Caco-2 (cell line): ENCODE measurements around the gene ZSCAN5A. TPM values are rescaled to one million over a fixed set of nuclear protein-coding genes. Genes with fewer than 3 reads are reported as not detected.
"Not testable (repeated sequence)": the region's sequence is repeated elsewhere in the genome, so short reads cannot be mapped to it uniquely, and the experiment has no call there.

Experiments used
- BruUV-seq: library from RNA; stranded (reverse); fragments of 400-500 nt; replicated peaks from 2 replicates; lab custom pipeline; 2021; lab: Mats Ljungman, UMichigan
- CTCF ChIA-PET: fragments of 300-600 bp; sonication (Branson Sonifier 250); formaldehyde crosslinking; loops from one replicate; lab custom pipeline; 2022; ENCODE audit warnings: antibody characterized with exemption; lab: Charles Lee
- POLR2A ChIA-PET: fragments of 300-600 bp; sonication (Branson Sonifier 250); formaldehyde crosslinking; loops from one replicate; lab custom pipeline; 2022; ENCODE audit warnings: antibody characterized with exemption; lab: Charles Lee
- DNase-seq, 2 experiments: peaks; one replicate each; pipeline versions ENCODE4 v3.0.0 to v3.0.0-alpha.2; 2020 to 2022
- H3K27me3 ChIP-seq: replicated peaks from 2 replicates; pipeline ENCODE4 v1.6.0; 2011; ENCODE audit warnings: low read length; ENCODE audit not compliant: control insufficient read depth, insufficient read depth
- H3K36me3 ChIP-seq: 2 replicates; pipeline ENCODE4 v1.5.1; 2011; ENCODE audit warnings: low read length; ENCODE audit not compliant: control insufficient read depth, insufficient read depth
- H3K4me1 ChIP-seq: fragments of 250-450 bp; sonication (Bioruptor Pico); 2 replicates; pipeline ENCODE4 v1.5.1; 2020; ENCODE audit warnings: mild to moderate bottlenecking
- H3K4me3 ChIP-seq: 2 replicates; pipeline ENCODE4 v1.5.1; 2011; ENCODE audit warnings: low read depth, mild to moderate bottlenecking, control low read depth, low read length
- H3K9me3 ChIP-seq: fragments of 250-450 bp; sonication (Bioruptor Pico); 2 replicates; pipeline ENCODE4 v1.5.1; 2020; ENCODE audit warnings: mild to moderate bottlenecking, moderate library complexity
- H3K27ac Mint-ChIP-seq: one replicate; pipeline ENCODE4 v1.8.0; 2022; ENCODE audit warnings: mixed read lengths; ENCODE audit not compliant: unreplicated experiment
- H3K27me3 Mint-ChIP-seq: one replicate; pipeline ENCODE4 v1.8.0; 2022; ENCODE audit warnings: mixed read lengths; ENCODE audit not compliant: insufficient read depth, unreplicated experiment
- H3K36me3 Mint-ChIP-seq: one replicate; pipeline ENCODE4 v1.8.0; 2022; ENCODE audit warnings: mild to moderate bottlenecking, mixed read lengths; ENCODE audit not compliant: insufficient read depth, unreplicated experiment
- H3K4me1 Mint-ChIP-seq: one replicate; pipeline ENCODE4 v1.8.0; 2022; ENCODE audit warnings: low read depth, mixed read lengths; ENCODE audit not compliant: unreplicated experiment
- H3K4me3 Mint-ChIP-seq: one replicate; pipeline ENCODE4 v1.8.0; 2022; ENCODE audit warnings: mild to moderate bottlenecking, moderate library complexity, mixed read lengths; ENCODE audit not compliant: unreplicated experiment
- H3K9me3 Mint-ChIP-seq: one replicate; pipeline ENCODE4 v1.8.0; 2022; ENCODE audit warnings: mixed read lengths; ENCODE audit not compliant: unreplicated experiment
- CTCF ChIP-seq, 2 experiments: fragments of 200-600 bp in 1 of 2; IDR thresholded peaks; 1 replicate in 1 of 2; 2 replicates in 1 of 2; pipeline versions ENCODE4 v1.5.1 to v1.8.0; 2011 to 2022; ENCODE audit warnings: antibody characterized with exemption in 1 of 2, control low read depth in 1 of 2, inconsistent platforms in 1 of 2, low read depth in 1 of 2, low read length in 1 of 2, mild to moderate bottlenecking in 1 of 2, moderate library complexity in 1 of 2; ENCODE audit not compliant: insufficient read depth in 1 of 2, severe bottlenecking in 1 of 2, unreplicated experiment in 1 of 2
- intact Hi-C: fragments of 100-400 bp; cut with micrococcal nuclease; formaldehyde crosslinking; loops from one replicate; pipeline ENCODE4 v1.10.0; 2022; ENCODE audit not compliant: unreplicated experiment
- total RNA-seq: library from RNA; stranded (reverse); gene quantifications from 2 replicates; pipeline ENCODE4 v1.2.3, GENCODE V29; 2022

The ZSCAN5A gene
- total RNA-seq, 1 experiment from 2014 or later = 11.3 TPM

- no peaks in the 10 kb centered on the region for H3K27me3 ChIP-seq
- ChIA-PET CTCF (no interaction called here), POLR2A (no interaction called here)
- intact Hi-C loops = no loop called here
- H3K9me3 Mint-ChIP-seq = no peaks in the 10 kb centered on the region
- H3K36me3 ChIP-seq = no peaks in the 10 kb centered on the region
- no peaks in the 10 kb centered on the region for H3K4me1 ChIP-seq
- no peak overlapping the region for H3K4me3 Mint-ChIP-seq
- no peaks in the 10 kb centered on the region for H3K9me3 ChIP-seq
- BruUV-seq = no TSS peak
- no peak for TF ChIP-seq CTCF (IDR thresholded peaks at IDR 0.05; ENCODE audit: insufficient read depth in 1 of 2, low read depth in 1 of 2, low read length in 1 of 2, severe bottlenecking in 1 of 2, unreplicated experiment in 1 of 2)
- H3K27me3 Mint-ChIP-seq = peaks cover 10% of the 10 kb centered on the region
- H3K4me1 Mint-ChIP-seq = no peaks in the 10 kb centered on the region
- no peaks in the 10 kb centered on the region for H3K36me3 Mint-ChIP-seq
- no peak for DNase-seq
- no peak overlapping the region for H3K4me3 ChIP-seq
- no peak overlapping the region for H3K27ac Mint-ChIP-seq
Measured at GRCh38 chr19:56189785-56190184, 124.9 kb downstream of the ZSCAN5A start.

GRCh38 chr19:56177564-56178243 lies 136.9 kb downstream of the ZSCAN5A start:
- BruUV-seq = no TSS peak
- intact Hi-C loops = no loop called here
- no peak for TF ChIP-seq CTCF (IDR thresholded peaks at IDR 0.05; ENCODE audit: insufficient read depth in 1 of 2, low read depth in 1 of 2, low read length in 1 of 2, severe bottlenecking in 1 of 2, unreplicated experiment in 1 of 2)
- ChIA-PET POLR2A (no interaction called here), CTCF (interaction anchor here (0.9 kb wide), 1 partner anchor 156 kb away, joined by 3 read pairs; no protein-coding TSS in a partner anchor)
- H3K4me3 Mint-ChIP-seq = no peak overlapping the region
- no peaks in the 10 kb centered on the region for H3K9me3 Mint-ChIP-seq
- Histone ChIP-seq H3K27me3 (no peaks in the 10 kb centered on the region), H3K9me3 (no peaks in the 10 kb centered on the region), H3K36me3 (no peaks in the 10 kb centered on the region), H3K4me1 (no peaks in the 10 kb centered on the region), H3K4me3 (no peak overlapping the region)
- no peak overlapping the region for H3K27ac Mint-ChIP-seq
- DNase-seq = no peak
- no peaks in the 10 kb centered on the region for H3K36me3 Mint-ChIP-seq
- H3K27me3 Mint-ChIP-seq = peaks cover 17% of the 10 kb centered on the region
- peaks cover 5% of the 10 kb centered on the region for H3K4me1 Mint-ChIP-seq

- peaks cover 17% of the 10 kb centered on the region for H3K27me3 Mint-ChIP-seq
- no peaks in the 10 kb centered on the region for H3K9me3 Mint-ChIP-seq
- H3K4me1 Mint-ChIP-seq = peaks cover 5% of the 10 kb centered on the region
- BruUV-seq = no TSS peak
- H3K27ac Mint-ChIP-seq = no peak overlapping the region
- H3K4me1 ChIP-seq = no peaks in the 10 kb centered on the region
- no peak overlapping the region for H3K4me3 Mint-ChIP-seq
- H3K36me3 Mint-ChIP-seq = no peaks in the 10 kb centered on the region
- ChIA-PET CTCF (interaction anchor here (0.8 kb wide), 1 partner anchor 21 kb away, joined by 3 read pairs; no protein-coding TSS in a partner anchor), POLR2A (interaction anchor here (0.9 kb wide), 1 partner anchor 548 kb away, joined by 4 read pairs; no protein-coding TSS in a partner anchor)
- no peak for DNase-seq
- no peak overlapping the region for H3K4me3 ChIP-seq
- no peaks in the 10 kb centered on the region for H3K27me3 ChIP-seq
- TF ChIP-seq CTCF (IDR thresholded peaks at IDR 0.05; ENCODE audit: insufficient read depth in 1 of 2, low read depth in 1 of 2, low read length in 1 of 2, severe bottlenecking in 1 of 2, unreplicated experiment in 1 of 2) = no peak
- intact Hi-C loops = no loop called here
- H3K9me3 ChIP-seq = no peaks in the 10 kb centered on the region
- no peaks in the 10 kb centered on the region for H3K36me3 ChIP-seq
Measured at GRCh38 chr19:56176881-56177280, 137.8 kb downstream of the ZSCAN5A start.

- ChIA-PET POLR2A (interaction anchor here (0.9 kb wide), 1 partner anchor 548 kb away, joined by 4 read pairs; no protein-coding TSS in a partner anchor), CTCF (interaction anchor here (0.6 to 0.8 kb wide), 2 partner anchors 20 to 107 kb away, joined by 3 read pairs; no protein-coding TSS in a partner anchor)
- H3K4me3 ChIP-seq, intact Hi-C loops, H3K36me3 Mint-ChIP-seq, H3K36me3 ChIP-seq, H3K4me1 Mint-ChIP-seq, DNase-seq, BruUV-seq, H3K27me3 ChIP-seq, H3K9me3 Mint-ChIP-seq, H3K9me3 ChIP-seq, H3K4me3 Mint-ChIP-seq, H3K4me1 ChIP-seq, H3K27ac Mint-ChIP-seq: not testable (repeated sequence)
- H3K27me3 Mint-ChIP-seq = peaks cover 14% of the 10 kb centered on the region
Measured at GRCh38 chr19:56176310-56176709, 138.3 kb downstream of the ZSCAN5A start.
